Body of pancreas (tissue), 4 donors: ENCODE data around the gene THEMIS.

Experiments
- POLR2A ChIP-seq, 3 donors: fragments of 450-650 bp; IDR thresholded peaks; one replicate each; pipeline ENCODE4 v1.6.1; 2016; ENCODE audit warnings: antibody characterized with exemption in 3 of 3, mild to moderate bottlenecking in 2 of 3
- TF ChIP-seq, protein P1 (sequence below), 7 experiments: fragments of 450-650 bp in 4 of 7; fragments of 200-600 bp in 3 of 7; sonication (generic) in 3 of 7; IDR thresholded peaks; one replicate each; pipeline ENCODE4 v1.5.1; 2016 to 2019; ENCODE audit warnings: antibody characterized with exemption in 7 of 7

GRCh38 chr6:127917766-127918165, 16.9 kb upstream of the THEMIS start:
- TF ChIP-seq, protein P1, sequence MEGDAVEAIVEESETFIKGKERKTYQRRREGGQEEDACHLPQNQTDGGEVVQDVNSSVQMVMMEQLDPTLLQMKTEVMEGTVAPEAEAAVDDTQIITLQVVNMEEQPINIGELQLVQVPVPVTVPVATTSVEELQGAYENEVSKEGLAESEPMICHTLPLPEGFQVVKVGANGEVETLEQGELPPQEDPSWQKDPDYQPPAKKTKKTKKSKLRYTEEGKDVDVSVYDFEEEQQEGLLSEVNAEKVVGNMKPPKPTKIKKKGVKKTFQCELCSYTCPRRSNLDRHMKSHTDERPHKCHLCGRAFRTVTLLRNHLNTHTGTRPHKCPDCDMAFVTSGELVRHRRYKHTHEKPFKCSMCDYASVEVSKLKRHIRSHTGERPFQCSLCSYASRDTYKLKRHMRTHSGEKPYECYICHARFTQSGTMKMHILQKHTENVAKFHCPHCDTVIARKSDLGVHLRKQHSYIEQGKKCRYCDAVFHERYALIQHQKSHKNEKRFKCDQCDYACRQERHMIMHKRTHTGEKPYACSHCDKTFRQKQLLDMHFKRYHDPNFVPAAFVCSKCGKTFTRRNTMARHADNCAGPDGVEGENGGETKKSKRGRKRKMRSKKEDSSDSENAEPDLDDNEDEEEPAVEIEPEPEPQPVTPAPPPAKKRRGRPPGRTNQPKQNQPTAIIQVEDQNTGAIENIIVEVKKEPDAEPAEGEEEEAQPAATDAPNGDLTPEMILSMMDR (IDR thresholded peaks at IDR 0.05): no peak
- no peak for TF ChIP-seq POLR2A (IDR thresholded peaks at IDR 0.05)
